ENCODE results near the gene KIF1A. TPM values are rescaled to one million over a fixed set of nuclear protein-coding genes. Genes with fewer than 3 reads are reported as not detected.

The KIF1A gene
- total and polyA plus RNA-seq, 2 donors (not counting 3 experiments of a cell fraction or from before 2014, with no cell fraction given), result 0.11 to 0.64 TPM

GRCh38 chr2:240707821-240708220, 112.2 kb downstream of the KIF1A start:
- Histone ChIP-seq H3K79me2 (ENCODE audit: control insufficient read depth, insufficient read depth, low read length) (no peaks in the 10 kb centered on the region), H3K27me3 (ENCODE audit: control insufficient read depth in 2 of 2, insufficient read depth in 2 of 2, low read length in 2 of 2) (no peaks in the 10 kb centered on the region), H3K9ac (replicated peaks; ENCODE audit: extremely low read depth, insufficient read depth, low read length) (no peak overlapping the region), H3K27ac (ENCODE audit: insufficient read depth, low read depth, low read length) (no peak overlapping the region), H3K36me3 (ENCODE audit: control insufficient read depth in 2 of 2, extremely low read depth in 1 of 2, insufficient read depth in 2 of 2, low read length in 2 of 2) (no peaks in the 10 kb centered on the region), H2AFZ (ENCODE audit: low read depth, low read length) (no peak overlapping the region), H4K20me1 (replicated peaks; ENCODE audit: control insufficient read depth, extremely low read depth, insufficient read depth, low read length) (no peaks in the 10 kb centered on the region), H3K9me1 (replicated peaks; ENCODE audit: control insufficient read depth, extremely low read depth, insufficient read depth, low read length) (no peaks in the 10 kb centered on the region), H3K9me3 (replicated peaks; ENCODE audit: control insufficient read depth, insufficient read depth, low read length) (no peaks in the 10 kb centered on the region), H3K4me2 (ENCODE audit: insufficient read depth, low read length) (no peak overlapping the region), H3K4me1 (ENCODE audit: control insufficient read depth, extremely low read depth, insufficient read depth, low read length) (no peaks in the 10 kb centered on the region), H3K4me3 (replicated peaks in 1 of 3; ENCODE audit: insufficient read depth in 1 of 3, low read depth in 1 of 3, low read length in 3 of 3) (no peak overlapping the region)
- FAIRE-seq (no peak), DNase-seq (ENCODE audit: low read depth, low spot score) (no peak)
- no TSS peak for BruUV-seq (replicated peaks)
- ChIA-PET POLR2A (no interaction called here), CTCF (interaction anchor here (1.1 kb wide), 1 partner anchor 53 kb away, joined by 3 read pairs; no protein-coding TSS in a partner anchor)
- intact Hi-C loops (cut with micrococcal nuclease) (loop anchor here (5.0 kb wide), 1 partner anchor 196 kb away; no protein-coding TSS in a partner anchor), dilution Hi-C loops (cut with MboI; ENCODE audit: extremely low pct_ligation_motif_present, low sequenced_read_pairs) (no loop called here)
- TF ChIP-seq POLR2AphosphoS5 (IDR thresholded peaks at IDR 0.05; ENCODE audit: insufficient read depth, low read depth, low read length) (no peak), MYC (IDR thresholded peaks at IDR 0.05; ENCODE audit: low read depth, low read length) (no peak), CTCF (IDR thresholded peaks at IDR 0.05; ENCODE audit: extremely low read depth in 1 of 2, insufficient read depth in 1 of 2, low read depth in 1 of 2, low read length in 2 of 2) (no peak), GATA2 (IDR thresholded peaks at IDR 0.05; ENCODE audit: insufficient read depth, insufficient read length, low read depth, low read length) (no peak), FOS (IDR thresholded peaks at IDR 0.05; ENCODE audit: borderline replicate concordance, insufficient read depth, low read length) (no peak)
- TF ChIP-seq, protein P1, sequence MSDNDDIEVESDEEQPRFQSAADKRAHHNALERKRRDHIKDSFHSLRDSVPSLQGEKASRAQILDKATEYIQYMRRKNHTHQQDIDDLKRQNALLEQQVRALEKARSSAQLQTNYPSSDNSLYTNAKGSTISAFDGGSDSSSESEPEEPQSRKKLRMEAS (IDR thresholded peaks at IDR 0.05; ENCODE audit: insufficient read depth, insufficient read length), result no peak

All from endothelial cell of umbilical vein (primary cell).